Activated CD4-positive, alpha-beta T cell treated with anti-CD3 and anti-CD28 coated beads, Interleukin-2, amount 10 ng/mL, durations not matched to agents 7 days and 5 days (primary cell): ENCODE data around the gene FBXO44. TPM values are rescaled to one million over a fixed set of nuclear protein-coding genes. Genes with fewer than 3 reads are reported as not detected.
A peak's percentile ranks its signal among the peaks of the same experiment; 100 is the strongest.

Experiments used
- CTCF ChIA-PET: fragments of 350-600 bp; sonication (Branson Sonifier 250); formaldehyde crosslinking; loops from one replicate; lab custom pipeline; 2021; ENCODE audit warnings: antibody characterized with exemption; lab: Charles Lee
- POLR2A ChIA-PET: fragments of 350-600 bp; sonication (Branson Sonifier 250); formaldehyde crosslinking; loops from one replicate; lab custom pipeline; 2021; ENCODE audit warnings: antibody characterized with exemption; lab: Charles Lee
- DNase-seq: peaks from one replicate; pipeline ENCODE4 v3.0.0-alpha.2; 2020
- H3K27ac Mint-ChIP-seq: one replicate; pipeline ENCODE4 v1.8.0; 2021; ENCODE audit warnings: mild to moderate bottlenecking, moderate library complexity, mixed read lengths
- H3K27me3 Mint-ChIP-seq: one replicate; pipeline ENCODE4 v1.8.0; 2021; ENCODE audit warnings: mixed read lengths
- H3K36me3 Mint-ChIP-seq: one replicate; pipeline ENCODE4 v1.8.0; 2021; ENCODE audit warnings: low read depth, mixed read lengths
- H3K4me1 Mint-ChIP-seq: one replicate; pipeline ENCODE4 v1.8.0; 2021; ENCODE audit warnings: mixed read lengths
- H3K4me3 Mint-ChIP-seq: one replicate; pipeline ENCODE4 v1.8.0; 2021; ENCODE audit warnings: mild to moderate bottlenecking, moderate library complexity, mixed read lengths
- H3K9me3 Mint-ChIP-seq: one replicate; pipeline ENCODE4 v1.8.0; 2021; ENCODE audit warnings: mixed read lengths
- total RNA-seq, 2 experiments: library from RNA; stranded (reverse); gene quantifications; one replicate each; pipeline ENCODE4 v1.2.3, GENCODE V29; 2021

The FBXO44 gene
- total RNA-seq, 2 experiments from 2014 or later: 32.6 to 37.8 TPM

GRCh38 chr1:11671205-11671543 lies 16.5 kb downstream of the FBXO44 start:
- no peaks in the 10 kb centered on the region for H3K27me3 Mint-ChIP-seq
- H3K9me3 Mint-ChIP-seq: no peaks in the 10 kb centered on the region

GRCh38 chr1:11671544-11672286 lies 17.0 kb downstream of the FBXO44 start:
- POLR2A ChIA-PET: no interaction called here
- H3K27ac Mint-ChIP-seq: no peak overlapping the region
- no peaks in the 10 kb centered on the region for H3K9me3 Mint-ChIP-seq
- no peaks in the 10 kb centered on the region for H3K27me3 Mint-ChIP-seq
- CTCF ChIA-PET: interaction anchor here (1.0 to 6.7 kb wide), 3 partner anchors 8 to 15 kb away, joined by 4 to 49 read pairs (median 5); partner anchors contain the start of gene FBXO6
- DNase-seq: no peak
- no peak overlapping the region for H3K4me3 Mint-ChIP-seq
- peaks cover 29% of the 10 kb centered on the region for H3K36me3 Mint-ChIP-seq
- peaks cover 9% of the 10 kb centered on the region for H3K4me1 Mint-ChIP-seq

More at GRCh38 chr1:11671205-11671543, 16.5 kb downstream of the FBXO44 start:
- DNase-seq: no peak
- H3K4me3 Mint-ChIP-seq: no peak overlapping the region
- peaks cover 29% of the 10 kb centered on the region for H3K36me3 Mint-ChIP-seq
- ChIA-PET POLR2A (no interaction called here), CTCF (interaction anchor here (1.0 to 1.3 kb wide), 2 partner anchors 12 to 15 kb away, joined by 4 to 5 read pairs; no protein-coding TSS in a partner anchor)
- peaks cover 9% of the 10 kb centered on the region for H3K4me1 Mint-ChIP-seq
- H3K27ac Mint-ChIP-seq: no peak overlapping the region

GRCh38 chr1:11673089-11673769 lies 18.6 kb downstream of the FBXO44 start:
- peaks cover 25% of the 10 kb centered on the region for H3K36me3 Mint-ChIP-seq
- peaks cover 3% of the 10 kb centered on the region for H3K4me1 Mint-ChIP-seq
- ChIA-PET POLR2A (no interaction called here), CTCF (interaction anchor here (1.0 to 6.7 kb wide), 4 partner anchors 9 to 234 kb away, joined by 4 to 49 read pairs (median 4); partner anchors contain the start of gene FBXO6)
- no peaks in the 10 kb centered on the region for H3K9me3 Mint-ChIP-seq
- peak overlapping the region; percentile 60 for H3K27ac Mint-ChIP-seq
- DNase-seq: no peak
- no peaks in the 10 kb centered on the region for H3K27me3 Mint-ChIP-seq
- no peak overlapping the region for H3K4me3 Mint-ChIP-seq

- ChIA-PET CTCF (interaction anchor here (6.7 kb wide), 1 partner anchor 10 kb away, joined by 49 read pairs; the partner anchor contains the start of gene FBXO6), POLR2A (no interaction called here)
- H3K4me1 Mint-ChIP-seq: peaks cover 7% of the 10 kb centered on the region
- no peaks in the 10 kb centered on the region for H3K27me3 Mint-ChIP-seq
- peaks cover 21% of the 10 kb centered on the region for H3K36me3 Mint-ChIP-seq
- H3K4me3 Mint-ChIP-seq: no peak overlapping the region
- no peaks in the 10 kb centered on the region for H3K9me3 Mint-ChIP-seq
- DNase-seq: no peak
- H3K27ac Mint-ChIP-seq: no peak overlapping the region
Observed at GRCh38 chr1:11674488-11674887, 19.8 kb downstream of the FBXO44 start.

- CTCF ChIA-PET: interaction anchor here (0.6 to 6.7 kb wide), 2 partner anchors 11 to 573 kb away, joined by 4 to 49 read pairs; partner anchors contain the start of gene FBXO6
- Mint-ChIP-seq H3K27me3 (no peaks in the 10 kb centered on the region), H3K36me3 (peaks cover 18% of the 10 kb centered on the region), H3K4me1 (peaks cover 12% of the 10 kb centered on the region), H3K4me3 (no peak overlapping the region), H3K27ac (peak overlapping the region; percentile 25), H3K9me3 (no peaks in the 10 kb centered on the region)
- DNase-seq: no peak
- POLR2A ChIA-PET: no interaction called here
Observed at GRCh38 chr1:11675325-11675724, 20.6 kb downstream of the FBXO44 start.

- POLR2A ChIA-PET: no interaction called here
- CTCF ChIA-PET: interaction anchor here (1.4 to 6.7 kb wide), 2 partner anchors 12 to 17 kb away, joined by 4 to 49 read pairs; partner anchors contain the start of gene FBXO6
- Mint-ChIP-seq H3K36me3 (peaks cover 18% of the 10 kb centered on the region), H3K9me3 (no peaks in the 10 kb centered on the region), H3K27me3 (no peaks in the 10 kb centered on the region), H3K4me1 (peaks cover 12% of the 10 kb centered on the region), H3K27ac (no peak overlapping the region), H3K4me3 (no peak overlapping the region)
- no peak for DNase-seq
Observed at GRCh38 chr1:11676386-11677103, 21.9 kb downstream of the FBXO44 start.

GRCh38 chr1:11678442-11678841 lies 23.8 kb downstream of the FBXO44 start:
- Mint-ChIP-seq H3K4me1 (peaks cover 17% of the 10 kb centered on the region), H3K9me3 (no peaks in the 10 kb centered on the region), H3K4me3 (peak overlapping the region; percentile 9), H3K36me3 (peaks cover 16% of the 10 kb centered on the region), H3K27ac (no peak overlapping the region), H3K27me3 (peaks cover 7% of the 10 kb centered on the region)
- CTCF ChIA-PET: interaction anchor here (6.7 kb wide), 1 partner anchor 14 kb away, joined by 49 read pairs; the partner anchor contains the start of gene FBXO6
- POLR2A ChIA-PET: no interaction called here
- DNase-seq: no peak

- Mint-ChIP-seq H3K4me1 (peaks cover 17% of the 10 kb centered on the region), H3K36me3 (peaks cover 4% of the 10 kb centered on the region), H3K27ac (peak overlapping the region; percentile 77), H3K9me3 (no peaks in the 10 kb centered on the region), H3K27me3 (peaks cover 13% of the 10 kb centered on the region), H3K4me3 (peak overlapping the region; percentile 80)
- DNase-seq: no peak
- ChIA-PET POLR2A (interaction anchor here (1.7 kb wide), 1 partner anchor 16 kb away, joined by 8 read pairs; the partner anchor contains the start of gene FBXO6), CTCF (interaction anchor here (1.0 to 3.9 kb wide), 4 partner anchors 17 to 50 kb away, joined by 3 to 32 read pairs (median 4); partner anchors contain the start of gene FBXO6)
Observed at GRCh38 chr1:11680270-11681070, 25.8 kb downstream of the FBXO44 start.

GRCh38 chr1:11681071-11681771 lies 26.5 kb downstream of the FBXO44 start, which contains the start of gene MAD2L2:
Gene MAD2L2, minus strand, starts transcription at chr1:11681148. Its CDS starts 547 bp downstream, at chr1:11680601.
- ChIA-PET POLR2A (interaction anchor here (1.7 kb wide), 1 partner anchor 17 kb away, joined by 8 read pairs; the partner anchor contains the start of gene FBXO6), CTCF (interaction anchor here (0.9 to 3.9 kb wide), 8 partner anchors 9 to 49 kb away, joined by 3 to 32 read pairs (median 3); partner anchors contain the start of gene FBXO6)
- peak; percentile 91 for DNase-seq
- Mint-ChIP-seq H3K4me3 (peak within 1 kb of the TSS; percentile 80), H3K27me3 (peaks cover 14% of the 10 kb centered on the region), H3K4me1 (peaks cover 17% of the 10 kb centered on the region), H3K36me3 (no peaks in the 10 kb centered on the region), H3K27ac (peak within 1 kb of the TSS; percentile 87), H3K9me3 (no peaks in the 10 kb centered on the region)

- Mint-ChIP-seq H3K36me3 (no peaks in the 10 kb centered on the region), H3K27ac (no peak overlapping the region), H3K27me3 (peaks cover 14% of the 10 kb centered on the region), H3K9me3 (no peaks in the 10 kb centered on the region), H3K4me3 (peak overlapping the region; percentile 58), H3K4me1 (peaks cover 17% of the 10 kb centered on the region)
- no peak for DNase-seq
- CTCF ChIA-PET: interaction anchor here (1.1 to 3.9 kb wide), 6 partner anchors 12 to 37 kb away, joined by 3 to 32 read pairs (median 6); partner anchors contain the start of gene FBXO6
- POLR2A ChIA-PET: interaction anchor here (0.7 kb wide), 1 partner anchor 227 kb away, joined by 3 read pairs; no protein-coding TSS in a partner anchor
Observed at GRCh38 chr1:11682287-11682771, 27.7 kb downstream of the FBXO44 start.
